Hippocampal formation (tissue), 2 donors: ENCODE data around the gene CRISPLD2.
"Not testable (repeated sequence)": the region's sequence is repeated elsewhere in the genome, so short reads cannot be mapped to it uniquely, and the experiment has no call there.

Experiments used
- DNase-seq, 2 donors: peaks; one replicate each; lab custom pipeline; 2025; lab: John Stamatoyannopoulos, UW

The CRISPLD2 gene

GRCh38 chr16:84856811-84857210 lies 37.0 kb downstream of the CRISPLD2 start:
- DNase-seq: not testable (repeated sequence)

- DNase-seq: no peak
Measured at GRCh38 chr16:84859681-84860080, 39.9 kb downstream of the CRISPLD2 start.

- DNase-seq: no peak
Measured at GRCh38 chr16:84860383-84860782, 40.6 kb downstream of the CRISPLD2 start.

- no peak for DNase-seq
Measured at GRCh38 chr16:84861671-84862070, 41.9 kb downstream of the CRISPLD2 start.

- no peak for DNase-seq
Measured at GRCh38 chr16:84862804-84863480, 43.2 kb downstream of the CRISPLD2 start.

- DNase-seq: no peak
Measured at GRCh38 chr16:84863481-84863814, 43.7 kb downstream of the CRISPLD2 start.

GRCh38 chr16:84864326-84864955 lies 44.7 kb downstream of the CRISPLD2 start:
- peak; percentile 13 to 25 for DNase-seq

GRCh38 chr16:84867696-84868095 lies 47.9 kb downstream of the CRISPLD2 start:
- DNase-seq: no peak

GRCh38 chr16:84868328-84868727 lies 48.5 kb downstream of the CRISPLD2 start:
- DNase-seq: no peak

- no peak for DNase-seq
Measured at GRCh38 chr16:84868829-84869472, 49.2 kb downstream of the CRISPLD2 start.

- DNase-seq: no peak
Measured at GRCh38 chr16:84869473-84869845, 49.7 kb downstream of the CRISPLD2 start.

- DNase-seq: not testable (repeated sequence)
Measured at GRCh38 chr16:84872971-84873370, 53.2 kb downstream of the CRISPLD2 start.

GRCh38 chr16:84874004-84874435 lies 54.2 kb downstream of the CRISPLD2 start:
- DNase-seq: no peak

- no peak for DNase-seq
Measured at GRCh38 chr16:84874553-84874952, 54.8 kb downstream of the CRISPLD2 start.

GRCh38 chr16:84874983-84875382 lies 55.2 kb downstream of the CRISPLD2 start:
- no peak for DNase-seq

GRCh38 chr16:84875846-84876245 lies 56.1 kb downstream of the CRISPLD2 start:
- DNase-seq: no peak

GRCh38 chr16:84876873-84877606 lies 57.3 kb downstream of the CRISPLD2 start:
- no peak for DNase-seq

GRCh38 chr16:84878770-84879169 lies 59.0 kb downstream of the CRISPLD2 start:
- DNase-seq: no peak

GRCh38 chr16:84879569-84880487 lies 60.0 kb downstream of the CRISPLD2 start:
- no peak for DNase-seq

GRCh38 chr16:84881702-84882521 lies 62.1 kb downstream of the CRISPLD2 start:
- DNase-seq: no peak

- no peak for DNase-seq
Measured at GRCh38 chr16:84883301-84883700, 63.5 kb downstream of the CRISPLD2 start.
